Natural killer cell (primary cell): Measurements from ENCODE around the gene SPOCD1. TPM values are rescaled to one million over a fixed set of nuclear protein-coding genes. Genes with fewer than 3 reads are reported as not detected.

ENCODE experiments used
- ATAC-seq, 3 donors: fragments of 150-1000 bp in 2 of 3; fragments of 200-7000 bp in 1 of 3; cut with Tn5 transposase; 1 replicate in 1 of 3; 2 replicates in 2 of 3; pipeline ENCODE4 v1.10.0; 2021; ENCODE audit warnings: mild to moderate bottlenecking in 2 of 3, moderate library complexity in 2 of 3
- DNase-seq, 2 donors: peaks; one replicate each; pipeline versions ENCODE4 v3.0.0 to v3.0.0-alpha.2; 2013 to 2021; ENCODE audit warnings: mixed read lengths in 1 of 2
- H3K27ac ChIP-seq: one replicate; pipeline ENCODE4 v1.5.1; 2013; ENCODE audit warnings: mild to moderate bottlenecking, low read length
- H3K27me3 ChIP-seq: one replicate; pipeline ENCODE4 v1.6.1; 2013; ENCODE audit warnings: low read length; ENCODE audit not compliant: control insufficient read depth, insufficient read depth
- H3K36me3 ChIP-seq: one replicate; pipeline ENCODE4 v1.6.1; 2013; ENCODE audit warnings: low read length; ENCODE audit not compliant: control insufficient read depth, insufficient read depth
- H3K4me1 ChIP-seq: one replicate; pipeline ENCODE4 v1.6.1; 2013; ENCODE audit warnings: low read length; ENCODE audit not compliant: control insufficient read depth, insufficient read depth
- H3K4me3 ChIP-seq: one replicate; pipeline ENCODE4 v1.5.1; 2013; ENCODE audit warnings: low read length
- H3K9me3 ChIP-seq: one replicate; pipeline ENCODE4 v1.6.1; 2013; ENCODE audit warnings: low read length; ENCODE audit not compliant: control insufficient read depth, insufficient read depth
- H3K27ac Mint-ChIP-seq, 2 donors: one replicate each; pipeline ENCODE4 v1.8.0; 2022; ENCODE audit warnings: mild to moderate bottlenecking in 2 of 2, mixed read lengths in 2 of 2, moderate library complexity in 1 of 2
- H3K27me3 Mint-ChIP-seq, 2 donors: one replicate each; pipeline ENCODE4 v1.8.0; 2022; ENCODE audit warnings: low read depth in 2 of 2, mixed read lengths in 2 of 2
- H3K36me3 Mint-ChIP-seq: one replicate; pipeline ENCODE4 v1.8.0; 2022; ENCODE audit warnings: mixed read lengths
- H3K4me1 Mint-ChIP-seq, 2 donors: one replicate each; pipeline ENCODE4 v1.8.0; 2022; ENCODE audit warnings: mixed read lengths in 2 of 2
- H3K4me3 Mint-ChIP-seq: one replicate; pipeline ENCODE4 v1.8.0; 2022; ENCODE audit warnings: mild to moderate bottlenecking, moderate library complexity, mixed read lengths
- H3K9me3 Mint-ChIP-seq, 2 donors: one replicate each; pipeline ENCODE4 v1.8.0; 2022; ENCODE audit warnings: mixed read lengths in 2 of 2
- CTCF ChIP-seq: fragments of 200-600 bp; IDR thresholded peaks from one replicate; pipeline ENCODE4 v1.8.0; 2022; ENCODE audit warnings: antibody characterized with exemption
- WGBS: methylation state at CpG from one replicate; pipeline ENCODE4 v1.1.7; 2013; ENCODE audit warnings: missing lambda C conversion rate; ENCODE audit not compliant: insufficient coverage; 5-methylcytosine and 5-hydroxymethylcytosine counted together
- intact Hi-C: fragments of 100-400 bp; cut with micrococcal nuclease; formaldehyde crosslinking; loops from one replicate; pipeline ENCODE4 v1.14.2; 2022
- total RNA-seq, 4 donors: library from RNA; stranded (reverse); fragments of 120-200 nt in 1 of 4; gene quantifications; one replicate each; pipeline versions ENCODE4 v1.2.3 to v1.2.4, GENCODE V29; 2013 to 2022

SPOCD1 gene
- total RNA-seq, 3 donors from 2014 or later (not counting 1 experiment from before 2014, with no cell fraction given), result 0.54 to 0.68 TPM; not detected in 1

GRCh38 chr1:31802190-31803150 lies 13.4 kb downstream of the SPOCD1 start:
- Mint-ChIP-seq H3K27ac (no peak overlapping the region), H3K4me3 (peak overlapping the region; percentile 42), H3K36me3 (no peaks in the 10 kb centered on the region), H3K9me3 (no peaks in the 10 kb centered on the region), H3K27me3 (peaks cover 0 to 9% of the 10 kb centered on the region in 2 donors), H3K4me1 (peaks cover 4 to 9% of the 10 kb centered on the region in 2 donors)
- Histone ChIP-seq H3K27me3 (no peaks in the 10 kb centered on the region), H3K36me3 (no peaks in the 10 kb centered on the region), H3K4me1 (no peaks in the 10 kb centered on the region), H3K4me3 (no peak overlapping the region), H3K9me3 (no peaks in the 10 kb centered on the region), H3K27ac (no peak overlapping the region)
- TF ChIP-seq CTCF, result no peak
- ATAC-seq (no peak), DNase-seq (no peak)
- intact Hi-C loops, result no loop called here
- 68% methylated on average over 11 of the region's 13 CpGs for WGBS

GRCh38 chr1:31801458-31801857 lies 14.4 kb downstream of the SPOCD1 start:
- TF ChIP-seq CTCF, result no peak
- no peaks in the 10 kb centered on the region for H3K36me3 ChIP-seq
- DNase-seq, result no peak
- H3K4me1 ChIP-seq, result no peaks in the 10 kb centered on the region
- H3K36me3 Mint-ChIP-seq, result no peaks in the 10 kb centered on the region
- no peak overlapping the region for H3K4me3 Mint-ChIP-seq
- WGBS, result no CpG with 5 or more reads among the region's 1 CpG
- no peaks in the 10 kb centered on the region for H3K9me3 Mint-ChIP-seq
- no peaks in the 10 kb centered on the region for H3K9me3 ChIP-seq
- ATAC-seq, result no peak
- peaks cover 0 to 9% of the 10 kb centered on the region in 2 donors for H3K27me3 Mint-ChIP-seq
- no peak overlapping the region for H3K4me3 ChIP-seq
- H3K27me3 ChIP-seq, result no peaks in the 10 kb centered on the region
- peaks cover 4 to 9% of the 10 kb centered on the region in 2 donors for H3K4me1 Mint-ChIP-seq
- intact Hi-C loops, result no loop called here
- no peak overlapping the region for H3K27ac Mint-ChIP-seq
- H3K27ac ChIP-seq, result no peak overlapping the region

GRCh38 chr1:31800674-31800967 lies 15.2 kb downstream of the SPOCD1 start:
- intact Hi-C loops, result no loop called here
- no peaks in the 10 kb centered on the region for H3K36me3 ChIP-seq
- H3K4me3 ChIP-seq, result no peak overlapping the region
- TF ChIP-seq CTCF, result no peak
- 93% methylated on average over 4 of the region's 4 CpGs for WGBS
- ATAC-seq (no peak), DNase-seq (no peak)
- no peak overlapping the region for H3K27ac ChIP-seq
- H3K9me3 Mint-ChIP-seq, result no peaks in the 10 kb centered on the region
- H3K4me3 Mint-ChIP-seq, result no peak overlapping the region
- H3K9me3 ChIP-seq, result no peaks in the 10 kb centered on the region
- H3K4me1 ChIP-seq, result no peaks in the 10 kb centered on the region
- no peaks in the 10 kb centered on the region for H3K36me3 Mint-ChIP-seq
- H3K27me3 Mint-ChIP-seq, result peaks cover 0 to 9% of the 10 kb centered on the region in 2 donors
- H3K27ac Mint-ChIP-seq, result no peak overlapping the region
- peaks cover 4 to 9% of the 10 kb centered on the region in 2 donors for H3K4me1 Mint-ChIP-seq
- no peaks in the 10 kb centered on the region for H3K27me3 ChIP-seq
